Stimulated activated CD4-positive, alpha-beta T cell treated with anti-CD3 and anti-CD28 coated beads, Interleukin-1b, Interleukin-23, amount 100 ng/mL, for 24 hours (primary cell): ENCODE data around the gene SLC22A23.
"Not testable (repeated sequence)": the region's sequence is repeated elsewhere in the genome, so short reads cannot be mapped to it uniquely, and the experiment has no call there.

ENCODE experiments used
- DNase-seq, 4 experiments: peaks; one replicate each; pipeline ENCODE4 v3.0.0-alpha.2; 2020; ENCODE audit warnings: low read depth in 4 of 4, low spot score in 1 of 4

The SLC22A23 gene

DNA sequence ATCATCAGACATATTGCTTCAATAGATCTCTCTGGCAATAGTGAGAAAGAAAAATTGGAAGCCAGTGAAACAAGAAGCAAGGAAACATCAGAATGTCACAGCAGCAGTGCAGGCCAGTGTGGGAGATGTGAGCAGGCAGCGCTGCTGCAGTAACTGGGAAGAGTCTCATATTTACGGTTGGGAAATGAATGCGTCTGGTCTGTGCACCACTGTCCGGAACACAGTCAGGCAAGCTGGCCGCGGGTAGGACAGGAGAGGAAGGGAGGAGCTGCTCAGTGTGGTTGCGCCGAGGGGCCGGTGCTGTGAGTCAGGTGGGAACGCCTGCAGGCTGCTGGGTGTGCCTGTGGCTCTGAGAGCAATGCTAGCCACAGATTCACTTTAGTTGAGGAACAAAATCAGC, 204.5 kb downstream of the SLC22A23 start:
- DNase-seq = no peak

DNA sequence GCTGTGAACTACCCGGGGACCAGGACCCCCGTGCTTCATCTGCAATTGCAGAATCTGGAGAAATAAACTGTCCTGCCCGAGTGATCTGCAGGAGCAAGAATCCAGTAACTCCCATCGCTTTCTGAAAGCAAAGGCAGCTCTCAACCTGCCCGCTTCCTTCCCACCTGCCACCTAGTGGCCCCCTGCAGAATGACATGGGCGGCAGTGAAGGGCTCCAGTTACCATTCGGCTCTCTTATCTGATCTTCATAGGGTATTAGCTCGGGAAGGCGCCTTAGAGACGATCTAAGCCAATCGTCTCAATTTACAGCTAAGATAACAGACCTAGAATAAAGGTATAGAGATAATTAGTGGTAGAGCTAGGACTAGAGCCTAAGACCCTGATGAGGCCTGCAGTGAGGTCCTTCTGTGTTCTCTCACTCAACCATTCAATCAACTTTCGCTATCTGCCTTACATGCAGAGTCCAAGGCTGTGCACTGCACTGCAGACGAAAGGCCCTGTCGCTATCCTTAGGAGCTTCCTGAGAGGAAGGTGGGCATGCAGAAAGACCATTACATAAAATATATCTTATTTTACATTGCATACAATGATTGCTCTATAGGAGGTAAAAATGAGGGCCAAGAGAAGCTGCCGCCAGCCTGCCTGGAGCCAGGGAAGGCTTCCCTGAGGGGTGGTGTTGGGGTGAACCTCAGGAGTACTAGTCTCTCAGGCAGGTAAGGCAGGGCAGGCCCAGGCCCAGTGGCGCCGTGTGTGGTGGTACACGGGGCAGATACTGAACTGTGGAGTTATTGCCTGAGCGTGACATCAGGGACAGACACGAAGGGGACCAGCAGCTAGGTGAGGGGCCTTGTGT, 205.2 kb downstream of the SLC22A23 start:
- DNase-seq = peak; percentile 53 to 70 (median 66)

DNA sequence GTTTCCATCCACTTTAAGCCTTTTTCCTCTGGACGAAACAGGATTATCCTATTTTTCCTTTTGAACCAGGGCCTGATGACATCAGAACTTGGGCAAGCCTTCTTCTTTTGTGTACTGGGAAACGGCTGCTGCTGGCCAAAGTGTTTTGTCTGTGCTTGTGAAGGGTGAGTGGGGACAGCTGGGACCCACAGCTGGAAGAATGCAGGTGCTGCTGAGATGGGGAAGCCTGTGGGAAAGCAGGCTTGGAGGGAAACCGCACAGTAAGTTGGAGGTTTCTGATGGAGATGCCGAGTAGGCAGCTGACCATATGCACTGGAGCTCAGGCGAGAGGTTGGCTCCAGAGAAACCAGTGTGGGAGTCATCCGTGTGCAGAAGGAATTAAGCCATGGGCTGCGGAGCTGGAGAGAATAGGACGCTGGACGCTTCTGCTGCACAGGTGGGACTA, 206.6 kb downstream of the SLC22A23 start:
- DNase-seq = no peak

DNA sequence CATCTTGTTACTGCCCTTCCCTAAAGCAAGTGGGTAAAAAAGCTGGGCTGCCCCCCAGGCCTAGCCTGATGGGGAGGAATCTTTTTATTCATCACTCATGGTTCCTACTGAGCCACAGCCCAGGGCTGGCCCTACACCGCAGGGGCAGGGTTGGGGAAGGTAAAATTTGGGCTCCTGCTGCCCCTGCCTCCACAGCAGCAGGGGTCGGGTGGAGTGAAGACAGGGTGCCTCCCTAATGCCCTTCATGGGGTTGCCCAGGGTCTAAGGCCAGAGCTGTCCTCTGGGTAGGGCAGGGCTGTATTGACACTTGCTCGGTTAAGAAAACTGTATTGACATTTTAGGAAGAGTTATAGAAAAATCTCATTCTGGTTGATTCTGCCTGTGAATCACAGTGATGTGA, 207.0 kb downstream of the SLC22A23 start:
- no peak for DNase-seq

DNA sequence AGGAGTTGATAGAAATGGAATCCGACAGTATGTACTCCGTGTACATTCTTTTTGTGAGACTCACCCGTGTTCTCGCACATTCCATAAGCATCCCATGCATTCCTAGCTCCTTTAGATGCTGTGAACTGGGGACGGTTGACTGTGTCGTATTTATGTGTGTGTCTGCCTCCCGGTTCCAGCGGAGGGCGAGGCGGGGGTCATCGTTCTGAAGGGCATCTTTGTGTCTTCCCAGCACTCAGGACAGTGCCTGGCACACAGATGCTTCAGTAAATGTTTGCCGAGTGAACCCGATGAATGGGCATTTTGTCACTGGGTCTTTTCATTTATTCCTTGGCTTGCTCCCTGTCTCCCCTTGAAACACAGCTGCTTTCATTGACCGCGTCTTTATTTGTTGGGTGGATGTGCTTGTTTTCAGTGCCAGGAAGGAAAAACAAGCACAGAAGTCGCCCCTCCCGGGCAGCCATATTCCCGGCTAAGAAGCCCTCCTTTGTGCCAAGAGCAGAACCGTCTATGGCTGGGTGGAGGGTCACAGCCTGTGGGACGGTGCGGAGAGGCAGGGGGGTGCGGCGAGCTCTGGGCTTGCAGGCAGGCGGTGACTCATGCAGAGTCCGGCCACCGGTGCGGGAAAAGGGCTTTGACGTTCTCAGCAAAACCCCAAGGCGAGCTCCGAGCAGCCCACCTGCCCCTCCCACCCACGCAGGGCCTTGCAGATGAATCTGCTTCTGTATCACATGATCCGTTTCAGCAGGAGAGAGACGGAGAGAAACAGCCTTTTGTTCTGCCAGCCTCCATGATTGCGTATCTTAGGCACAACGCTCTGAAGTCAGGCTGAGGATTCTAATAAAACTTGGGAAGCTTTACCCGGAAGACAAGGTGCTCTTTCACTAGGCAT, 209.3 kb downstream of the SLC22A23 start:
- no peak for DNase-seq

DNA sequence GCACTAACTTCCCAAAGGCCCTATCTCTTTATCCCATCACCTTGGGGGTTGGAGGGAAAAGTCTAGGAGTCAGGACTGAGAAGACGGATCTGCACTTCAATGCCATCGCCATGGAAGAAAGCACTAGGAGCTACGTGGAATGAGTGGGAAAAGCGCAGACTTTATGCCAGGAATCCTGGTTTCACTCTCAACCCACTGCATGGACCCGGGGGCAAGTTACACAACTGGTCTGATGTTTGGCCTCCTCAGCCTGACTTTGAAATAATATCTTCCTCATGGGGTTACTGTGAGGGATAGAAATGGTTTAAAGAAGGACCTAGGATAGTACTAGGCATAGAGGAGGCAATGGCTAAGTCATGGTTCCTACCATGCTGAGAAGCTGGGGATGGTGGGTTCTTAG, 211.6 kb downstream of the SLC22A23 start:
- no peak for DNase-seq

DNA sequence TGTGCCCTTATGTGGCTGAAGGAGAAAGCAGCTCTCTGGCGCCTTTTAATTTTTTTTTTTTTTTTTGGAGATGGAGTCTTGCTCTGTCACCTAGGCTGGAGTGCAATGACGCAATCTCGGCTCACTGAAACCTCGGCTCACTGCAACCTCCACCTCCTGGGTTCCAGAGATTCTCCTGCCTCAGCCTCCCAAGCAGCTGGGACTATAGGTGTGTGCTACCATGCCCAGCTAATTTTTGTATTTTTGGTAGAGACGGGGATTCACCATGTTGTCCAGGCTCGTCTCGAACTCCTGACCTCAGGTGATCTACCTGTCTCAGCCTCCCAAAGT, 212.1 kb downstream of the SLC22A23 start:
- DNase-seq = not testable (repeated sequence)

DNA sequence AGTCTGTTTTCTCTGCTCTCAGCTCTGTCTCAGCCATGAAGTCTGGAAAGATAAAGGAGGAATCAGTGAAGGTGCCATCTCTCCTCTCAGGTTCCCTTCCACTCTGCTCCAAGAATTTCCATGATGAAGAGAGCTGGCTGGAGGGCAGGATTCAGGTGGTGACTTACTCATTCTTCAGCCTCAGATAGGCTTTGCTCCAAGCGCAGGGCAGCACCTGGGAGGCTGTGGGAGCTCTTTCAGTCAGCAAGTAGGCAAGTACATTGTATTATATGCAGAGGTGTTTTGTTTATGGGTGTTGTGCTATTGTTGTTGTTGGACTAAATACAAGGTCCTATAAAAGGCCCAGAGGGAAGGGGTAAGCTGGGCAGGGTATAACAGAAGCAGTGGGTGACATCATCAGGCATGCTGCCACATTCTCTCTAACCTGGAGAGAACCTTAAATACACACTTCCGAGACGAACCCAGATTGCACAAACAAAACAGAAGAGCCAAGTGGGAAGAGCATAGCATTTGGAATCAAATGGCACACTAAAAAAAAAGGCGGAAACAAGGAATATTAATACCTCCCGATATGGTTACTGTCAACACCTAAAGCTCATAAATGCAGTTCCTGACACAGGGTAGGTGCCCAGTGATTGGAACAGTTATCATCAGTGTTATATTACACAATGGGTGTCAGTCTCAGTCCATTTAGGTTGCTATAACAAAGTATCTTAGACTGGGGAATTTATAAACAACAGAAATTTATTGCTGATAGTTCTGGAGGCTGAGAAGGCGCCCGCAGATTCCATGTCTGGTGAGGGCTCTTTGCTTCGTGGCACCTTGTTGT, 212.6 kb downstream of the SLC22A23 start:
- DNase-seq = no peak

DNA sequence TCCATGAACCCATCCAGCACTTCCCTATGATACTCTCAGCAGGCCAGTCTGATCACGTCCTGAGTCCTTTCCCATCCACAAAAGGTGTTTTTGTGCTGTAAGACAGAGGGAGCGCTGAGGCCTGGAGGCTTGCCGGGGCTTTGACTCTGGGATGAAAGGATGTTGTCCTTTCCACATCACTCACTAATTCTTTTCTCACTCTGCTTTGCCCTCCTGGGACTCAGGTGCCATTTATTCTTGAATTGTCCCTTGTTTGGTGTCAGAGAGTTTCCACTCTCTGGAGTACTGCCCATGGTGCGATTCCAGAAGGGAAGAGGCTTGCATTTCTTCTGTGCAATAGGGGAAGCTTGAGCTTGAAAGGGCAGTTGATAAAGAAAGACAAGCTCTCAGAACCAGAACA, 214.1 kb downstream of the SLC22A23 start:
- no peak for DNase-seq

DNA sequence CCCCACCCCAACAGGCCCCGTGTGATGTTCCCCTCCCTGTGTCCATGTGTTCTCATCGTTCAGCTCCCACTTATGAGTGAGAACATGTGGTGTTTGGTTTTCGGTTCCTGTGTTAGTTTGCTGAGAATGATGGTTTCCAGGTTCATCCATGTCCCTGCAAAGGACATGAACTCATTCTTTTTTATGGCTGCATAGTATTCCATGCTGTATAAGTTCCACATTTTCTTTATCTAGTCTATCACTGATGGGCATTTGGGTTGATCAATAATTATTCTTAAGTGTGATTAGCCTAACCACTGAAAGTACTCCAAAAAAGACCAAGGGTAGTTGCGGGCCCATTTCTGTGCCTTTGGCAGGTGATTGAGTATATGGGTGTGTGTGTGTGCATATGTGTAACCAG, 215.1 kb downstream of the SLC22A23 start:
- not testable (repeated sequence) for DNase-seq

DNA sequence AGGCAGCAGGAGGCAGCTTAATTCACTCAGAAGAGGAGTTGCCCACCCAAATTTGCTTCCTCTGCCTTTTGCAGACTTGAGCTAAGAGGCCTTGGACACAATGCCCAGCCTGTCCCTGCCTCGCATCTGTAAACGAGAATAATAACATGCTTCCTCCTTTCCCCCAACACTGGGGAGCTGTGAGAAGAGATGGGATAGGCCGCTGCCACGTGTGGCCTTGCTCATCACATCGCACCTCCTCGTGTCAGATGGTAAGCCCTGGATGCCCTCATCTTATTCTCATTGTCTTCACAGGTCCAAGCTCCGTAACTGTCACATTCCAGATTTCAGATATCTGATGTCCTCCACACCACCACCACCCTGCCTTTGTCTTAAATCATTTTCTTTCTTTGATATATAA, 216.3 kb downstream of the SLC22A23 start:
- no peak for DNase-seq

DNA sequence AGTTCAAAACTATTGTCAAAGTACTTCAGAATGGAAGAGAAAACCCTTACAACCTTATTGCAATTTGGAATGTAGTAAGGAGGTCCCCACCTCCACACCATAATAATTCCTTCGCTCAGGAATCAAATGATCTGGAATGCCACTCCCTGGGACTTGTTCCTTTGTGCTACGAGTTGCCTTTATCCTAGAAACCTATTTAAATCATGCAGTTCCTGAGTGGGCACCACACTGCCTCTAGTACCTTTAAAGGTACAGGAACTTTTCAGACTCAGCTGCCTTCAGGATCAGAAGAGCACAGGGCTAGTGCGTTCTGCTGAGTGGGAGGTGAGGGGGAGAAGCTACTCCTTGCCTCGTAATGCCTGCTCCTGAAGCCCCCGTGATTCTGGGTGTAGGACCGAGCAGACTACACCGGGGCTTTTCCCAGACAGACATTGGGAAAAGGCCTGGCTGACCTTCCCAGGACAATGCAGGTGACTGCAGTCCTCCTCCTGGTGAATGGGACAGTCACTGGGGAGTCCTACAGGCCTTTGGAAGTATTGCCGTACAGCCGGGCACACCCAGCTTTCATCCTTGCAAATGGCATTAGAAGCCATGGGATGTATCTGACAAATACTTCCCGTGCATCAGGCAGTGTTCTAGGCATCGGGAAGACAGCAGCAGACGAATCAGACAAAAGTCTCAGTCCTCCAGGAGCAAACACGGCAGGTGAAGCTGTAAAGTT, 217.6 kb downstream of the SLC22A23 start:
- DNase-seq = no peak

DNA sequence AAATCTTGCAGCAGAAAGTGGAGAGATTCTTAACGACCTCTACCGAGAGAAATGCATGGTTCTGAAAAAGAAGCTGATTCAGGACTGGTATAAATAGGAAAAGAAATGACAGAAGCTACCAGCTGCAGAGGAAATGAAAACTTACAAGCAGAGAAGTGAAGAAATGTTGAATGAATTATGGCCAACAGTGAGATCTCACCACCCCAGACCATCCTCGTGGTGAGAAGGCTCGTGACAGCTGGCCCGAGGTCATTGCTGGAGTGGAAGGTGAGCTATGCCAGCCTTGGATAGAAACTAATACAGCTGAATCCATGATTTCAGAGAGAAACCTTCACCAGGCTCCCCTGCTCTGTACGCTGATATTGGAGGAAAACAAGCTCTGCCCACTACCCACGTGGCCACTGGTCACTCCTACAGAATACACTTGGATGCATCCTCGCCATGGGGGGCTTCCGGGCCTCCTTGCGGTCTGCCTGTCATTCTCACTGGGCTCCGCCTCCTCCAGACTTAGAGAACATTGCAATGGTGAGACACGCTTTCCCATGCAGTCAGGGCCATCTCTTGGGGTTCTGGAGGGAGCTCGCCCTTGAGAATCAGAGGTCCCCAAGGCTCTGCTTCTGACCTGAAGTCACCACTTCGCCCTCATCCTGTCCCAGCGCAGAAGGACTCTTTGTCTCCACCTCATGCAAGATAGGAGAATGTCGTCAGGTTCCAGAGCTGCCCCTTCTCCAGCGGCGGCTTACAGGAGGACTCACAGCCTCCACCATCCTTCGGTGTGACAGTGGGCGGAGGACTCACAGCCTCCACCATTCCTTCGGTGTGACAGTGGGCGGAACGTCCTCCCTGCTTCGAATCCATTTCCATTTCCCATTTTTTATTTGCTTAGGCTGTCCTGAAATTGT, 218.8 kb downstream of the SLC22A23 start:
- no peak for DNase-seq

DNA sequence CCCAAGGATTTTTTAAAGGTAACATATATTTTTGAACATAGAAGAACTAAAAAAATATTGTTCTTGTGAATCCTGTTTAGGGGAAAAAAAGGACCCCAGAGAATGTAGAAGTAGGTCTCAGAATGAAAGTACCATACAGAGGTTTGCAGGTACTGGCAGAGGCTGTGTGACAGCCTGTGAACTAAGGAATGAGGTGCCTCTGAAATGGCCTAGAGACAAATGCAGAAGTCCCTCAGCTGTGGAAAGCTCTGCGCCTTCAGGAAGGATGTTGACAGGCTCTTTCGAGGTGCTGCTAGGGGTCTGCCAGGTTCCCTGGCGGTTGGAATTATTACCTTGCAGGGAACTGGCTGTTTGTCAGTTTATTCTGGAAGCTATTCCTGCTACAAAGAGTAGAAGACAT, 220.8 kb downstream of the SLC22A23 start:
- no peak for DNase-seq

DNA sequence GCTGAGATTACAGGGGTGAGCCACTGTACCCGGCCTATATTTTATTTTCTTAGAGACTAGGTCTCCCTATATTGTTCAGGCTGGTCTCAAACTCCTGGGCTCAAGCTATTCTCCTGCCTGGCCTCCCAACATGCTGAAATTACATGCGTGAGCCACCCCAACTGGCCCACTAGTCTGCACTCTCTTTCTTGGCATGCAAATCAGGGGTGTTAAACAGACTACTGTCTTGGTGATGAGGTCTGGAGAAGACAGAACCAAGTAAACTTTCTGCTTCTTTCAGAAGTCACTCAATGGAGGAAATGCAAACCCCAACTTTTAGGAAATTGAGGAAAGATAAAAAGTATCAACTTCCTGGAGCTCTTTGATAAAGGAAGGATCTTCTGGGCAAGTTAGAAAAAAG, 221.4 kb downstream of the SLC22A23 start:
- DNase-seq = no peak

DNA sequence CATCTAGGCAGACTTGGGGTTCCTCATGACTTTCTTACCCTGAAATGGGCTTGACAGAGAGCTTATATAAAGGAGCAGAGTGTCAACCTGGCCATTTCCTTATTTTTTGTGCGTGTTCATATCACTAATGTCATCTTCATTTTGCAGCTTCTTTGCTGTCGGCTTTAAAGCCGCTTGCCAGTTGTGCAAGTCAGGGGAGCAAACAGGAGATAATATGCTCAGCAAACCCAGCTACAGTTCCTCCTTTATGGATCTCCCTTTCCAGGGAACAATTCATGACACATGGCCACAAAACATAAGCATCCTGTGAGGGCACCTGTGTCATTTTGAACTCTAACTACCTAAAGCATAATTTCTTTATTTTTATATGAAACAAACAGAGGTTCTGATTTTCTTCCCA, 222.9 kb downstream of the SLC22A23 start:
- no peak for DNase-seq

DNA sequence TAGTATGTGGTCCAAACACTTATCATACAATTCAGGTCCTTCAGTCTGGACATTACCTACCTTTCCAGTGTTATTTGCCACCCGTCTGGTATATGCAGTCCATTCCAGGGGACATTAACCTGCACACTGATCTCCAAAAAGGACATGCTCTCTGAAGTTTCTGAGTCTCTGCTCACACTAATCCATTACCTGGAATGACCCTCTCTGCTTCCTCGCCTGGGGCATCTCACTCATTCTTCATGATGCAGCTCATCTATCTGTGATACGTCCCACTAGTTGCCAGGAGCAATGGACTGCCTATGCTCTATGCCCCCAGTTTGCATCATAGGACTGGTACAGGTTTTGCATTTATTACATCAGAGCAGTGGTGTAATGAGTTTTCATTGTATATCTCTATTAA, 223.5 kb downstream of the SLC22A23 start:
- no peak for DNase-seq

DNA sequence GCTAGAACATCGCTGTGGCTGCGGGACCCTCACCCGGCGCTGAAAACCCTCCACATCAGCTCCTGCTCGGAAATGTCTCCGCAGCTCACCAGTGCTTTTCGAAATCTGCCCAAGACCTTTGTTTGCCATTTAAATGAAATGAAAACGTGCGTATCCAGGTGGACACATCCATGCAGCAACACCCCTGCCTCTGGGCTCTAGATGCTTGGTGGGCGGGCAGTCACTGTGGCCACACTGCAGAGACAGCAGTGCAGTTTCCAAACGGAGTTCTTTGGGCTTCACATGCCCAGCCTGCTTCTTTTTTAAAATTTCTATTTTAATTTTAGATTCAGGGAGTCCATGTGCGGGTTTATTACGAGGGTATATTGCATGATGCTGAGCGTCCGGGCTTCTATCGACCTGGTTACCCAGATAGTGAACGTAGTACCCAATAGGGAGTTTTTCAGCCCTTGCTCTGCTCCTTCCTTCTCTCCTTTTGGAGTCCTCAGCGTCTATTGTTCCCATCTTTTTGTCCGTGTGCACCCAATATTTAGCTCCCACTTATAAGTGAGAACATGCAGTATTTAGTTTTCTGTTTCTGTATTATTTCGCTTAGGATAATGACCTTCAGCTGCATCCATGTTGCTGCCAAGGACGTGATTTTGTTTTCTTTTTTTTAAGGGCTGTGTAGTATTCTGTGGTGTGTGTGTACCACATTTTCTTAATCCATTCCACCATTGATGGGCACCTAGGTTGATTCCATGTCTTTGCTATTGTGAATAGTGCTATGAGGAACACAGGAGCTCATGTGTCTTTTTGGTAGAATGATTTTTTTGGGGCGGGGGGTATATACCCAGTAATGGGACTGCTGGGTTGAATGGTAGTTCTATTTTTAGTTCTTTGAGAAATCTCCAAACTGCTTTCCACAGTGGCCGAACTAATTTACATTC, 224.6 kb downstream of the SLC22A23 start:
- DNase-seq = no peak
